HepG2 (cell line): Measurements from ENCODE around the gene TCEANC2. TPM values are rescaled to one million over a fixed set of nuclear protein-coding genes. Genes with fewer than 3 reads are reported as not detected.

Experiments
- ATAC-seq: fragments of 200-7000 bp; cut with Tn5 transposase; 3 replicates; pipeline ENCODE4 v1.9.1; 2020; ENCODE audit warnings: mild to moderate bottlenecking, moderate library complexity
- BruUV-seq: library from RNA; stranded (reverse); fragments of 400-500 nt; replicated peaks from 2 replicates; lab custom pipeline; 2021; lab: Mats Ljungman, UMichigan
- CTCF ChIA-PET: fragments of 300-600 bp; formaldehyde crosslinking; extraction: SDS; loops from one replicate; lab custom pipeline; 2021; ENCODE audit warnings: low total read pairs, inconsistent platforms, low intra/inter-chr PET ratio; lab: Yijun Ruan, JAX
- POLR2A ChIA-PET: fragments of 350-600 bp; sonication (Branson Sonifier 250); formaldehyde crosslinking; loops from one replicate; lab custom pipeline; 2020; ENCODE audit warnings: antibody characterized with exemption, inconsistent platforms; lab: Yijun Ruan, JAX
- DNase-seq: peaks from one replicate; pipeline ENCODE4 v3.0.0-alpha.2; 2015; ENCODE audit warnings: low spot score
- FAIRE-seq: peaks from 3 replicates; lab custom pipeline; 2011; peaks lifted over from hg19 to GRCh38; lab: Jason Lieb, UNC
- H2AFZ ChIP-seq: one replicate; pipeline ENCODE4 v1.6.1; 2011; ENCODE audit warnings: low read length, inconsistent platforms
- H3K27ac ChIP-seq: fragments of 300-600 bp; 3 replicates; pipeline ENCODE4 v1.8.0; 2011; ENCODE audit warnings: mixed run types, mild to moderate bottlenecking, mixed read lengths, low read length, inconsistent platforms; ENCODE audit not compliant: insufficient read depth; ENCODE audit errors: extremely low read length
- H3K27me3 ChIP-seq, 2 experiments: fragments of 200-600 bp in 1 of 2; 2 replicates in 1 of 2; 3 replicates in 1 of 2; pipeline versions ENCODE4 v1.6.0 to v1.8.0; 2011; ENCODE audit warnings: low read length in 2 of 2, mild to moderate bottlenecking in 2 of 2, moderate library complexity in 2 of 2, inconsistent platforms in 1 of 2; ENCODE audit not compliant: insufficient read depth in 2 of 2, control insufficient read depth in 1 of 2
- H3K36me3 ChIP-seq, 2 experiments: fragments of 200-600 bp in 1 of 2; replicated peaks in 1 of 2; 2 replicates in 1 of 2; 3 replicates in 1 of 2; pipeline versions ENCODE4 v1.5.1 to v1.8.0; 2011; ENCODE audit warnings: low read length in 2 of 2, inconsistent platforms in 1 of 2; ENCODE audit not compliant: insufficient read depth in 2 of 2, control insufficient read depth in 1 of 2
- H3K4me1 ChIP-seq: 2 replicates; pipeline ENCODE4 v1.5.1; 2012; ENCODE audit warnings: low read length, inconsistent platforms; ENCODE audit not compliant: insufficient read depth
- H3K4me2 ChIP-seq: 2 replicates; pipeline ENCODE4 v1.6.0; 2011; ENCODE audit warnings: low read depth, low read length, inconsistent platforms
- H3K4me3 ChIP-seq, 3 experiments: fragments of 200-600 bp in 1 of 3; sonication (generic), shearing (Covaris generic) in 1 of 3; replicated peaks in 1 of 3; 2 replicates each; pipeline ENCODE4 v1.5.1; 2011 to 2016; ENCODE audit warnings: low read length in 3 of 3, inconsistent platforms in 2 of 3, low read depth in 2 of 3, mild to moderate bottlenecking in 2 of 3, control low read depth in 1 of 3, mixed read lengths in 1 of 3; ENCODE audit not compliant: insufficient read depth in 1 of 3
- H3K79me2 ChIP-seq: one replicate; pipeline ENCODE4 v1.6.1; 2011; ENCODE audit warnings: low read length, inconsistent platforms; ENCODE audit not compliant: insufficient read depth
- H3K9ac ChIP-seq: 2 replicates; pipeline ENCODE4 v1.6.0; 2011; ENCODE audit warnings: mild to moderate bottlenecking, low read depth, low read length, inconsistent platforms; ENCODE audit not compliant: insufficient read depth
- H3K9me3 ChIP-seq: 2 replicates; pipeline ENCODE4 v1.5.1; 2012; ENCODE audit warnings: mild to moderate bottlenecking, low read length
- H4K20me1 ChIP-seq: 2 replicates; pipeline ENCODE4 v1.6.0; 2011; ENCODE audit warnings: inconsistent platforms, mild to moderate bottlenecking, low read length, moderate library complexity; ENCODE audit not compliant: insufficient read depth
- FOXO1 ChIP-seq: sonication (generic); formaldehyde crosslinking; IDR thresholded peaks from 2 replicates; pipeline ENCODE4 v1.4.0; 2020; ENCODE audit warnings: missing genetic modification reagents
- PRPF4 ChIP-seq: fragments of 200-400 bp; formaldehyde crosslinking; IDR thresholded peaks from 2 replicates; pipeline ENCODE4 v1.6.1; 2016; ENCODE audit warnings: low read length, low read depth; ENCODE audit not compliant: poor library complexity, severe bottlenecking
- ZFP90 ChIP-seq: sonication (generic); formaldehyde crosslinking; IDR thresholded peaks from 2 replicates; pipeline ENCODE4 v1.8.0; 2022; ENCODE audit warnings: missing genetic modification reagents, mild to moderate bottlenecking, inconsistent platforms, borderline replicate concordance
- ZFX ChIP-seq: sonication (generic); formaldehyde crosslinking; IDR thresholded peaks from 2 replicates; pipeline ENCODE4 v1.4.0; 2020; ENCODE audit warnings: mild to moderate bottlenecking, low read depth, missing genetic modification reagents, moderate library complexity
- ZNF556 ChIP-seq: sonication (generic); formaldehyde crosslinking; IDR thresholded peaks from 2 replicates; pipeline ENCODE4 v1.4.0; 2020; ENCODE audit warnings: mild to moderate bottlenecking, missing genetic modification reagents, borderline replicate concordance
- WGBS: methylation state at CpG from one replicate; pipeline ENCODE4 v1.1.6; 2017; ENCODE audit warnings: low lambda C conversion rate; 5-methylcytosine and 5-hydroxymethylcytosine counted together
- in situ Hi-C: cut with HindIII; loops from 2 replicates; pipeline ENCODE4 v1.10.0; 2017; ENCODE audit warnings: low pct_unique_long_range_greater_than_20kb; ENCODE audit not compliant: extremely low pct_ligation_motif_present
- intact Hi-C: fragments of 100-400 bp; cut with micrococcal nuclease; formaldehyde crosslinking; loops from one replicate; pipeline ENCODE4 v1.10.0; 2022; ENCODE audit not compliant: unreplicated experiment
- polyA plus RNA-seq, 8 experiments: library from polyadenylated mRNA; depleted of rRNA in 3 of 8; stranded (reverse) in 7 of 8; unstranded in 1 of 8; fragments of >200 nt; fragmentation: Illumina TruSeq in 4 of 8; extraction: Trizol in 4 of 8; gene quantifications; 2 replicates each; pipeline versions ENCODE4 v1.2.1 to v1.2.3, GENCODE V29; 2011 to 2016; ENCODE audit warnings: low read depth in 4 of 8, missing spikeins in 1 of 8, mixed read lengths in 1 of 8; ENCODE audit not compliant: insufficient read depth in 1 of 8
- total RNA-seq, 5 experiments: library from RNA; depleted of rRNA; stranded (reverse); fragments of >200 nt; fragmentation: Illumina TruSeq; extraction: Trizol; gene quantifications; 2 replicates each; pipeline ENCODE4 v1.2.3, GENCODE V29; 2016; ENCODE audit warnings: low read depth in 1 of 5
- TF ChIP-seq, protein P1 (sequence below): sonication (generic); formaldehyde crosslinking; IDR thresholded peaks from 2 replicates; pipeline ENCODE4 v1.5.0; 2020; ENCODE audit warnings: mild to moderate bottlenecking, low read depth, missing genetic modification reagents, borderline replicate concordance
- TF ChIP-seq, protein P2 (sequence below): sonication (generic); formaldehyde crosslinking; IDR thresholded peaks from 2 replicates; pipeline ENCODE4 v1.5.0; 2020; ENCODE audit warnings: mild to moderate bottlenecking, missing genetic modification reagents, moderate library complexity
- TF ChIP-seq, protein P3 (sequence below): sonication (generic); formaldehyde crosslinking; IDR thresholded peaks from 2 replicates; pipeline ENCODE4 v1.4.0; 2020; ENCODE audit warnings: missing genetic modification reagents
- TF ChIP-seq, protein P4 (sequence below): IDR thresholded peaks from 2 replicates; pipeline ENCODE4 v1.6.1; 2018; ENCODE audit warnings: missing genetic modification reagents, mild to moderate bottlenecking, missing compliant biosample characterization
- TF ChIP-seq, protein P5 (sequence below): sonication (generic); formaldehyde crosslinking; IDR thresholded peaks from 2 replicates; pipeline ENCODE4 v1.4.0; 2020; ENCODE audit warnings: mild to moderate bottlenecking, missing genetic modification reagents

The TCEANC2 gene
- total and polyA plus RNA-seq, 2 of the 13 experiments (the other 11 are each of a cell fraction or from before 2014, with no cell fraction given) = 3.8 to 5.0 TPM

DNA sequence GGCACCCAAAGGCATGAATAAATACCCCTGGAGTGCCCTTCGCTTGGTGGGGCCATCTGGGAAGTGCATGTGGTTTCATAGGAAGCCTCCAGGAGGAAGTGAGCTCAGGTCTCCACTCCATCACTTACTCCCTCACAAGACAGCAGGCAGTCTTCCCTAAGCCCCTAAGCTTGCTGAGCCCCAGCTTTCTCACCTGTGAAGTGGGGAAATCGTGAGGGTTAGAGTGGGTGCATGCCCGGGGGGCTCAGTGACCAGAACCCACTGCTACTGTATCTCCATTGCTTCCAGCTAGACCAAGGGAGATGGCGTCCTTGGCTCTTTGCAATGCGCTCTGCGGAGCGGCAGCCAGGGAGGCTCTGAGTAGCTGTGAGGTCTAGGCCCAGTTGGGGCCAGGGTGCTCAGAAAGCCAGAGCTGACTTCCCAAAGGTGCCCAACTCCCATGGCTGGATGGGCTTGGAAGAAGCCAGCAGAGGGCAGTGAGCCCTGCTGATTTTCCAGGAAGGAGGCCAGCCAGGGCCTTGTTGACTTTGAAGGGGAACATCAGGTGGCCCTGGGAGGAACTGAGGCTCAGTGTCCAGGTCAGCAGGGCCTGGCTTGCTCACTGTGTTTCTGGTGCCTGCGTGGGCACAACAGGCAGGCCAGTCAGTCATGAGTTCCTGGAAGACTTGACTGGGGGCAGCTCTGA lies 72.1 kb downstream of the TCEANC2 start:
- Histone ChIP-seq H3K9me3 (no peaks in the 10 kb centered on the region), H3K27ac (no peak overlapping the region), H3K4me3 (no peak overlapping the region), H3K9ac (no peak overlapping the region), H3K4me1 (peaks cover 39% of the 10 kb centered on the region), H2AFZ (no peak overlapping the region), H3K27me3 (peaks cover 6 to 33% of the 10 kb centered on the region in 2 experiments; a peak in 3 of 5 replicates), H3K36me3 (no peaks in the 10 kb centered on the region), H3K4me2 (no peak overlapping the region), H4K20me1 (no peaks in the 10 kb centered on the region), H3K79me2 (no peaks in the 10 kb centered on the region)
- WGBS = 68% methylated on average over 3 of the region's 8 CpGs
- in situ Hi-C loops (no loop called here), intact Hi-C loops (no loop called here)
- DNase-seq (peak; percentile 32), FAIRE-seq (peak; percentile 46), ATAC-seq (peak; percentile 52)
- CTCF ChIA-PET = no interaction called here
- POLR2A ChIA-PET = interaction anchor here (0.6 kb wide), 1 partner anchor 10 kb away, joined by 3 read pairs; no protein-coding TSS in a partner anchor
- BruUV-seq = no TSS peak
- TF ChIP-seq, protein P1, sequence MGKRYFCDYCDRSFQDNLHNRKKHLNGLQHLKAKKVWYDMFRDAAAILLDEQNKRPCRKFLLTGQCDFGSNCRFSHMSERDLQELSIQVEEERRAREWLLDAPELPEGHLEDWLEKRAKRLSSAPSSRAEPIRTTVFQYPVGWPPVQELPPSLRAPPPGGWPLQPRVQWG (CRISPR knock-in tag) = no peak
- TF ChIP-seq ZFX (CRISPR knock-in tag) (peak; percentile 48; the same call in 1 of the 2 replicates), PRPF4 (no peak), ZFP90 (no peak), ZNF556 (CRISPR knock-in tag) (no peak), FOXO1 (CRISPR knock-in tag) (peak; percentile 35; the same call in 1 of the 2 replicates)
- TF ChIP-seq, protein P2, sequence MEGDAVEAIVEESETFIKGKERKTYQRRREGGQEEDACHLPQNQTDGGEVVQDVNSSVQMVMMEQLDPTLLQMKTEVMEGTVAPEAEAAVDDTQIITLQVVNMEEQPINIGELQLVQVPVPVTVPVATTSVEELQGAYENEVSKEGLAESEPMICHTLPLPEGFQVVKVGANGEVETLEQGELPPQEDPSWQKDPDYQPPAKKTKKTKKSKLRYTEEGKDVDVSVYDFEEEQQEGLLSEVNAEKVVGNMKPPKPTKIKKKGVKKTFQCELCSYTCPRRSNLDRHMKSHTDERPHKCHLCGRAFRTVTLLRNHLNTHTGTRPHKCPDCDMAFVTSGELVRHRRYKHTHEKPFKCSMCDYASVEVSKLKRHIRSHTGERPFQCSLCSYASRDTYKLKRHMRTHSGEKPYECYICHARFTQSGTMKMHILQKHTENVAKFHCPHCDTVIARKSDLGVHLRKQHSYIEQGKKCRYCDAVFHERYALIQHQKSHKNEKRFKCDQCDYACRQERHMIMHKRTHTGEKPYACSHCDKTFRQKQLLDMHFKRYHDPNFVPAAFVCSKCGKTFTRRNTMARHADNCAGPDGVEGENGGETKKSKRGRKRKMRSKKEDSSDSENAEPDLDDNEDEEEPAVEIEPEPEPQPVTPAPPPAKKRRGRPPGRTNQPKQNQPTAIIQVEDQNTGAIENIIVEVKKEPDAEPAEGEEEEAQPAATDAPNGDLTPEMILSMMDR (CRISPR knock-in tag) = peak; percentile 79
- TF ChIP-seq, protein P3, sequence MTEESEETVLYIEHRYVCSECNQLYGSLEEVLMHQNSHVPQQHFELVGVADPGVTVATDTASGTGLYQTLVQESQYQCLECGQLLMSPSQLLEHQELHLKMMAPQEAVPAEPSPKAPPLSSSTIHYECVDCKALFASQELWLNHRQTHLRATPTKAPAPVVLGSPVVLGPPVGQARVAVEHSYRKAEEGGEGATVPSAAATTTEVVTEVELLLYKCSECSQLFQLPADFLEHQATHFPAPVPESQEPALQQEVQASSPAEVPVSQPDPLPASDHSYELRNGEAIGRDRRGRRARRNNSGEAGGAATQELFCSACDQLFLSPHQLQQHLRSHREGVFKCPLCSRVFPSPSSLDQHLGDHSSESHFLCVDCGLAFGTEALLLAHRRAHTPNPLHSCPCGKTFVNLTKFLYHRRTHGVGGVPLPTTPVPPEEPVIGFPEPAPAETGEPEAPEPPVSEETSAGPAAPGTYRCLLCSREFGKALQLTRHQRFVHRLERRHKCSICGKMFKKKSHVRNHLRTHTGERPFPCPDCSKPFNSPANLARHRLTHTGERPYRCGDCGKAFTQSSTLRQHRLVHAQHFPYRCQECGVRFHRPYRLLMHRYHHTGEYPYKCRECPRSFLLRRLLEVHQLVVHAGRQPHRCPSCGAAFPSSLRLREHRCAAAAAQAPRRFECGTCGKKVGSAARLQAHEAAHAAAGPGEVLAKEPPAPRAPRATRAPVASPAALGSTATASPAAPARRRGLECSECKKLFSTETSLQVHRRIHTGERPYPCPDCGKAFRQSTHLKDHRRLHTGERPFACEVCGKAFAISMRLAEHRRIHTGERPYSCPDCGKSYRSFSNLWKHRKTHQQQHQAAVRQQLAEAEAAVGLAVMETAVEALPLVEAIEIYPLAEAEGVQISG (CRISPR knock-in tag) = 0 out of 2 replicates have a peak, but pooled peaks have one; percentile 20
- TF ChIP-seq, protein P4, sequence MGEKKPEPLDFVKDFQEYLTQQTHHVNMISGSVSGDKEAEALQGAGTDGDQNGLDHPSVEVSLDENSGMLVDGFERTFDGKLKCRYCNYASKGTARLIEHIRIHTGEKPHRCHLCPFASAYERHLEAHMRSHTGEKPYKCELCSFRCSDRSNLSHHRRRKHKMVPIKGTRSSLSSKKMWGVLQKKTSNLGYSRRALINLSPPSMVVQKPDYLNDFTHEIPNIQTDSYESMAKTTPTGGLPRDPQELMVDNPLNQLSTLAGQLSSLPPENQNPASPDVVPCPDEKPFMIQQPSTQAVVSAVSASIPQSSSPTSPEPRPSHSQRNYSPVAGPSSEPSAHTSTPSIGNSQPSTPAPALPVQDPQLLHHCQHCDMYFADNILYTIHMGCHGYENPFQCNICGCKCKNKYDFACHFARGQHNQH (CRISPR knock-in tag) = no peak
- TF ChIP-seq, protein P5, sequence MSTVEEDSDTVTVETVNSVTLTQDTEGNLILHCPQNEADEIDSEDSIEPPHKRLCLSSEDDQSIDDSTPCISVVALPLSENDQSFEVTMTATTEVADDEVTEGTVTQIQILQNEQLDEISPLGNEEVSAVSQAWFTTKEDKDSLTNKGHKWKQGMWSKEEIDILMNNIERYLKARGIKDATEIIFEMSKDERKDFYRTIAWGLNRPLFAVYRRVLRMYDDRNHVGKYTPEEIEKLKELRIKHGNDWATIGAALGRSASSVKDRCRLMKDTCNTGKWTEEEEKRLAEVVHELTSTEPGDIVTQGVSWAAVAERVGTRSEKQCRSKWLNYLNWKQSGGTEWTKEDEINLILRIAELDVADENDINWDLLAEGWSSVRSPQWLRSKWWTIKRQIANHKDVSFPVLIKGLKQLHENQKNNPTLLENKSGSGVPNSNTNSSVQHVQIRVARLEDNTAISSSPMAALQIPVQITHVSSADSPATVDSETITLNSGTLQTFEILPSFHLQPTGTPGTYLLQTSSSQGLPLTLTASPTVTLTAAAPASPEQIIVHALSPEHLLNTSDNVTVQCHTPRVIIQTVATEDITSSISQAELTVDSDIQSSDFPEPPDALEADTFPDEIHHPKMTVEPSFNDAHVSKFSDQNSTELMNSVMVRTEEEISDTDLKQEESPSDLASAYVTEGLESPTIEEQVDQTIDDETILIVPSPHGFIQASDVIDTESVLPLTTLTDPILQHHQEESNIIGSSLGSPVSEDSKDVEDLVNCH (CRISPR knock-in tag) = no peak
